HCT116 (cell line): ENCODE measurements around the gene PKP1. TPM values are rescaled to one million over a fixed set of nuclear protein-coding genes. Genes with fewer than 3 reads are reported as not detected.

Experiments
- ATAC-seq: fragments of 200-7000 bp; cut with Tn5 transposase; 2 replicates; pipeline ENCODE4 v1.9.1; 2020; ENCODE audit warnings: mild to moderate bottlenecking, moderate library complexity
- BruUV-seq: library from RNA; stranded (reverse); fragments of 400-500 nt; replicated peaks from 2 replicates; lab custom pipeline; 2021; lab: Mats Ljungman, UMichigan
- CTCF ChIA-PET: fragments of 300-600 bp; sonication (Branson Sonifier 250); formaldehyde crosslinking; loops from one replicate; lab custom pipeline; 2021; ENCODE audit warnings: antibody characterized with exemption; lab: Charles Lee
- POLR2A ChIA-PET: fragments of 300-600, 350-600 bp; sonication (Branson Sonifier 250); formaldehyde crosslinking; loops from one replicate; lab custom pipeline; 2021; ENCODE audit warnings: antibody characterized with exemption; lab: Charles Lee
- RAD21 ChIA-PET, 2 experiments: fragments of 300-600 bp; sonication (Branson Sonifier 250); formaldehyde crosslinking; loops; one replicate each; lab custom pipeline; 2023; ENCODE audit warnings: low total read pairs in 2 of 2; ENCODE audit not compliant: uncharacterized antibody in 2 of 2, unreplicated experiment in 2 of 2, low non-redundant PET in 1 of 2; lab: Charles Lee
- DNase-seq: peaks from one replicate; pipeline ENCODE4 v3.0.0-alpha.2; 2010; ENCODE audit warnings: low read depth, low spot score
- H2AFZ ChIP-seq: fragments of 200-600 bp; shearing (Covaris generic), sonication (generic); 2 replicates; pipeline ENCODE4 v1.6.1; 2017; ENCODE audit warnings: low read depth, mixed run types, mixed read lengths, antibody characterized with exemption, low read length; ENCODE audit not compliant: poor library complexity, severe bottlenecking
- H3K27ac ChIP-seq: 2 replicates; pipeline ENCODE4 v1.5.1; 2012; ENCODE audit warnings: low read depth, low read length
- H3K27me3 ChIP-seq: fragments of 200-600 bp; sonication (generic); 2 replicates; pipeline ENCODE4 v1.6.1; 2016; ENCODE audit warnings: mixed run types, low read length, mixed read lengths; ENCODE audit not compliant: insufficient read depth
- H3K36me3 ChIP-seq, 2 experiments: fragments of 200-500 bp in 1 of 2; fragments of 200-600 bp in 1 of 2; sonication (Bioruptor generic) in 1 of 2; sonication (generic) in 1 of 2; 2 replicates each; pipeline versions ENCODE4 v1.5.1 to v1.6.1; 2014 to 2016; ENCODE audit warnings: low read length in 2 of 2, inconsistent platforms in 1 of 2, mixed read lengths in 1 of 2, mixed run types in 1 of 2; ENCODE audit not compliant: insufficient read depth in 2 of 2, control insufficient read depth in 1 of 2
- H3K4me1 ChIP-seq, 2 experiments: fragments of 200-600 bp in 1 of 2; sonication (generic) in 1 of 2; 2 replicates each; pipeline versions ENCODE4 v1.5.1 to v1.6.1; 2012 to 2017; ENCODE audit warnings: low read length in 2 of 2, inconsistent platforms in 1 of 2, mild to moderate bottlenecking in 1 of 2, mixed read lengths in 1 of 2, mixed run types in 1 of 2, moderate library complexity in 1 of 2; ENCODE audit not compliant: insufficient read depth in 2 of 2, control insufficient read depth in 1 of 2
- H3K4me2 ChIP-seq: fragments of 200-600 bp; sonication (generic); 2 replicates; pipeline ENCODE4 v1.6.1; 2017; ENCODE audit warnings: mixed run types, low read length, mixed read lengths
- H3K4me3 ChIP-seq, 2 experiments: fragments of 200-600 bp in 1 of 2; sonication (generic) in 1 of 2; replicated peaks in 1 of 2; 2 replicates each; pipeline ENCODE4 v1.5.1; 2011 to 2016; ENCODE audit warnings: low read length in 2 of 2, control low read depth in 1 of 2, low read depth in 1 of 2, mild to moderate bottlenecking in 1 of 2, mixed read lengths in 1 of 2, mixed run types in 1 of 2
- H3K79me2 ChIP-seq: fragments of 200-600 bp; sonication (generic); 2 replicates; pipeline ENCODE4 v1.6.1; 2017; ENCODE audit warnings: mild to moderate bottlenecking, mixed run types, low read length, moderate library complexity, mixed read lengths; ENCODE audit not compliant: insufficient read depth
- H3K9ac ChIP-seq: fragments of 200-600 bp; sonication (generic); 2 replicates; pipeline ENCODE4 v1.6.1; 2016; ENCODE audit warnings: low read length, mixed read lengths
- H3K9me2 ChIP-seq: fragments of 200-600 bp; sonication (generic), shearing (Covaris generic); 2 replicates; pipeline ENCODE4 v1.6.1; 2017; ENCODE audit warnings: mixed run types, mild to moderate bottlenecking, moderate library complexity; ENCODE audit not compliant: insufficient read depth
- H3K9me3 ChIP-seq, 2 experiments: fragments of 200-500 bp in 1 of 2; fragments of 200-600 bp in 1 of 2; sonication (Bioruptor generic) in 1 of 2; sonication (generic) in 1 of 2; 2 replicates each; pipeline ENCODE4 v1.6.1; 2014 to 2017; ENCODE audit warnings: low read length in 2 of 2, mixed read lengths in 2 of 2, inconsistent platforms in 1 of 2, low read depth in 1 of 2, mild to moderate bottlenecking in 1 of 2, mixed run types in 1 of 2, moderate library complexity in 1 of 2; ENCODE audit not compliant: control insufficient read depth in 1 of 2, insufficient read depth in 1 of 2
- H4K20me1 ChIP-seq: fragments of 200-600 bp; sonication (generic), shearing (Covaris generic); 2 replicates; pipeline ENCODE4 v1.6.1; 2017; ENCODE audit warnings: mixed run types, mild to moderate bottlenecking, moderate library complexity; ENCODE audit not compliant: insufficient read depth
- CBX3 ChIP-seq: IDR thresholded peaks from 2 replicates; pipeline ENCODE4 v1.6.1; 2012; ENCODE audit warnings: low read depth
- CEBPB ChIP-seq: IDR thresholded peaks from 2 replicates; pipeline ENCODE4 v1.6.1; 2012; ENCODE audit warnings: low read depth
- CTCF ChIP-seq, 3 experiments: fragments of 200-600 bp in 1 of 3; sonication (generic) in 1 of 3; IDR thresholded peaks in 2 of 3; conservative IDR thresholded peaks in 1 of 3; 2 replicates each; pipeline ENCODE4 v1.5.1; 2012 to 2017; ENCODE audit warnings: low read depth in 2 of 3, low read length in 2 of 3, antibody characterized with exemption in 1 of 3, borderline replicate concordance in 1 of 3, control low read depth in 1 of 3, mild to moderate bottlenecking in 1 of 3, mixed read lengths in 1 of 3, mixed run types in 1 of 3, moderate library complexity in 1 of 3; ENCODE audit not compliant: insufficient read depth in 1 of 3
- EGR1 ChIP-seq: IDR thresholded peaks from 2 replicates; pipeline ENCODE4 v1.6.1; 2012; ENCODE audit warnings: low read depth
- ELF1 ChIP-seq: IDR thresholded peaks from 2 replicates; pipeline ENCODE4 v1.6.1; 2012; ENCODE audit warnings: low read depth, borderline replicate concordance
- EZH2phosphoT487 ChIP-seq: fragments of 200-600 bp; IDR thresholded peaks from 2 replicates; pipeline ENCODE4 v1.6.1; 2018; ENCODE audit warnings: antibody characterized with exemption, borderline replicate concordance
- FOSL1 ChIP-seq: IDR thresholded peaks from 2 replicates; pipeline ENCODE4 v1.6.1; 2012; ENCODE audit warnings: low read depth
- JUND ChIP-seq: IDR thresholded peaks from 2 replicates; pipeline ENCODE4 v1.6.1; 2012
- POLR2A ChIP-seq: IDR thresholded peaks from 2 replicates; pipeline ENCODE4 v1.7.0; 2011; ENCODE audit warnings: borderline replicate concordance; ENCODE audit not compliant: insufficient read depth, insufficient read length; ENCODE audit errors: extremely low read depth
- RAD21 ChIP-seq: IDR thresholded peaks from 2 replicates; pipeline ENCODE4 v1.6.1; 2012; ENCODE audit warnings: low read depth, mild to moderate bottlenecking
- SP1 ChIP-seq: IDR thresholded peaks from 2 replicates; pipeline ENCODE4 v1.6.1; 2012; ENCODE audit warnings: low read depth
- TCF7L2 ChIP-seq: IDR thresholded peaks from 2 replicates; pipeline ENCODE4 v1.7.0; 2011; ENCODE audit warnings: borderline replicate concordance, inconsistent platforms; ENCODE audit not compliant: insufficient read depth, insufficient read length; ENCODE audit errors: extremely low read depth
- YY1 ChIP-seq: IDR thresholded peaks from 2 replicates; pipeline ENCODE4 v1.6.1; 2011; ENCODE audit warnings: low read length, low read depth, moderate library complexity, mild to moderate bottlenecking; ENCODE audit not compliant: insufficient replicate concordance; ENCODE audit errors: extremely low read depth
- ZFX ChIP-seq: fragments of 450-650 bp; IDR thresholded peaks from 2 replicates; pipeline ENCODE4 v1.6.1; 2017
- intact Hi-C: fragments of 100-400 bp; cut with micrococcal nuclease; formaldehyde crosslinking; loops from 2 replicates; pipeline ENCODE4 v1.10.0; 2022
- total RNA-seq: library from RNA; stranded (reverse); gene quantifications from one replicate; pipeline ENCODE4 v1.2.1, GENCODE V29; 2021; ENCODE audit not compliant: unreplicated experiment

Gene PKP1
- total RNA-seq, 1 experiment from 2014 or later = 0.07 TPM

GRCh38 chr1:201360901-201361651 is 77.8 kb downstream of the PKP1 start:
- Histone ChIP-seq H3K36me3 (no peaks in the 10 kb centered on the region), H3K9me3 (no peaks in the 10 kb centered on the region), H3K79me2 (no peaks in the 10 kb centered on the region), H3K27me3 (peaks cover 8% of the 10 kb centered on the region; the same call in 1 of the 2 replicates), H4K20me1 (no peaks in the 10 kb centered on the region), H3K4me1 (no peaks in the 10 kb centered on the region), H3K4me2 (no peak overlapping the region), H3K4me3 (no peak overlapping the region), H3K27ac (no peak overlapping the region), H3K9me2 (no peaks in the 10 kb centered on the region), H3K9ac (no peak overlapping the region), H2AFZ (no peak overlapping the region)
- ChIA-PET CTCF (interaction anchor here (0.7 to 3.5 kb wide), 11 partner anchors 12 to 275 kb away, joined by 3 to 31 read pairs (median 5); no protein-coding TSS in a partner anchor), RAD21 (interaction anchor here (0.6 to 1.9 kb wide), 6 partner anchors 52 to 489 kb away, joined by 3 to 10 read pairs (median 3); no protein-coding TSS in a partner anchor), POLR2A (no interaction called here)
- DNase-seq (no peak), ATAC-seq (0 out of 2 replicates have a peak, but pooled peaks have one; percentile 28)
- TF ChIP-seq POLR2A (no peak), CEBPB (no peak), SP1 (no peak), EGR1 (no peak), RAD21 (no peak), ELF1 (no peak), YY1 (no peak), TCF7L2 (no peak), ZFX (no peak), JUND (no peak), CTCF (IDR thresholded peaks at IDR 0.05 in 2 of 3, conservative IDR thresholded peaks at IDR 0.05 in 1 of 3; ENCODE audit: borderline replicate concordance in 1 of 3, insufficient read depth in 1 of 3, low read depth in 2 of 3, low read length in 2 of 3) (no peak), CBX3 (no peak), FOSL1 (no peak), EZH2phosphoT487 (no peak)
- intact Hi-C loops = loop anchor here (1.0 kb wide), 2 partner anchors 107 to 212 kb away; no protein-coding TSS in a partner anchor
- BruUV-seq = no TSS peak
